ENCODE measurements around the gene MYRIP. TPM values are rescaled to one million over a fixed set of nuclear protein-coding genes. Genes with fewer than 3 reads are reported as not detected.
A peak's percentile ranks its signal among the peaks of the same experiment; 100 is the strongest.
"Not testable (repeated sequence)": the region's sequence is repeated elsewhere in the genome, so short reads cannot be mapped to it uniquely, and the experiment has no call there.

The MYRIP gene
- total RNA-seq, 1 experiment from 2014 or later: 0.11 TPM

- not testable (repeated sequence) for DNase-seq (ENCODE audit: low read depth)
Observed at GRCh38 chr3:40025892-40026291, 216.5 kb downstream of the MYRIP start.

- DNase-seq (ENCODE audit: low read depth): no peak
Observed at GRCh38 chr3:40035177-40035576, 225.8 kb downstream of the MYRIP start.

DNA sequence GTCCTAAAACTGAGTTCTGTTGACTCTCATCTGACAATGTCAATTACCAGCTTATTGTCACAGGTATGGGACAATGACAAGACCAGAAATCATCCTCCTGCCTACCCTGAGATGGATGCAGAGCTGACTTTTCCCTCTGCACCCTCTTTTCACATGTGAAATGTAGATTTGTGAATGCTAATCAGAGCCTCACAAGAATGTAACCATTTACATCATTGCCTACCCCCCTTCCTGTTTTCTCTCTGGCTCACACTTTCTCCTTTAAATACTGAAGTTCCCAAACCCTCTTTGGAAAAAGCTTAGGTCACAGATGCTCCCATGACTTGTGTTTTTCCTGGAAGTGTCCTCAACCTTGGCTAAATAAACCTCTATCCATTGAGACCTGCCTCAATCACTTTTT is 228.2 kb downstream of the MYRIP start:
- no peak for DNase-seq (ENCODE audit: low read depth)

GRCh38 chr3:40042752-40043443 is 233.5 kb downstream of the MYRIP start:
- no peak for DNase-seq (ENCODE audit: low read depth)

DNA sequence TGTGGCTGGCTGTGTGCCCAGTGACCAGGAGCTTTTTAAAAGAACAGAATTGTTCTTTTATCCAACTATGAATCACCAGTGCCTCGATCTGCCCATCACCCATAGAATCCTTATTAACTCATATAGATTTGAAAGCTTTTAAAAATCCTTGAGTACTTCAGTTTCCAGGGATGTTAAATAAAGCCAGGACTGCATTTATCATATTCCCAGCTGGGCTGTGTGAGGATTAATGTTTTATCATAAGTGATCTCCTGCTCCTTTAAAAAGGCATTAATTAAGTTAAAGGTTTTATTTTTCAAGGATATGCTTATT is 234.0 kb downstream of the MYRIP start:
- DNase-seq (ENCODE audit: low read depth): peak; percentile 48

DNA sequence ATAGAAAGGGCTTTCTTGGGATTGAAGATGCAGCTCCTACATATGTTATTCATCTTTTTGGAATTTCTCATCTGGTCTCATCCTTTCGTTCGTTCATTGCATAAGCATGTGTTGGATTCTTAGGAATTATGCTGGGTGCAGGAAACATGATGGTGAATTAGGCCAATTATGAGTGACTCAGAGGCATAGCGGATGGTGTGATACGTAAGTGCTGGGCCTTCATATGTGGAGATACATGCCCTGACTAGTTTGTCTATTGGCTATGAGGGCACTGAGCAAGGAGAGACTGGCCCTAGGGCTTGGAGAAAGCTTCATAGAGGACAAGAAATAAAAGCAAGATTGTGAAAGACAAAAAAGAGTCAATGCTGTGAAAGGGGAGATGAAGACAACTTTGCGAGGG is 235.1 kb downstream of the MYRIP start:
- peak; percentile 83 for DNase-seq (ENCODE audit: low read depth)

- no peak for DNase-seq (ENCODE audit: low read depth)
Observed at GRCh38 chr3:40045051-40045450, 235.6 kb downstream of the MYRIP start.

DNA sequence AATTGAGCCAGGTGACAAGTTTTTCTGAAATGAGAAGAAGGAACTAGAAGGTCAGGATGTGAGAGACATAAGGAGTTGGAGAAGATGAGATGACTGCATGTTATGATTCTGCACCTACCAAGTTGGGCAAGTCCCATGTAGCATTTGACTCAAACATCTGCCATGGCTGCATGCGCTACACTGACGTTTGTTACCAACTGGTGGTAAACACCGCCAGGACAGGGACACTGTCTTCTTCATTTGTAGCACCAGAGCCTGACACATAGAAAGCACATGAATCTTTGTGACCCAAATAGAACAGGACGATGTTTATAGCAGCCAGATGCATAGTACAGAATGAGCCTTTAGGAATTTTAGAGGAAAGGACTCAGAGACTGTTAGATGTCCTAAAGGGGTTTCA is 236.7 kb downstream of the MYRIP start:
- no peak for DNase-seq (ENCODE audit: low read depth)

- DNase-seq (ENCODE audit: low read depth): no peak
Observed at GRCh38 chr3:40047406-40047805, 238.0 kb downstream of the MYRIP start.

DNA sequence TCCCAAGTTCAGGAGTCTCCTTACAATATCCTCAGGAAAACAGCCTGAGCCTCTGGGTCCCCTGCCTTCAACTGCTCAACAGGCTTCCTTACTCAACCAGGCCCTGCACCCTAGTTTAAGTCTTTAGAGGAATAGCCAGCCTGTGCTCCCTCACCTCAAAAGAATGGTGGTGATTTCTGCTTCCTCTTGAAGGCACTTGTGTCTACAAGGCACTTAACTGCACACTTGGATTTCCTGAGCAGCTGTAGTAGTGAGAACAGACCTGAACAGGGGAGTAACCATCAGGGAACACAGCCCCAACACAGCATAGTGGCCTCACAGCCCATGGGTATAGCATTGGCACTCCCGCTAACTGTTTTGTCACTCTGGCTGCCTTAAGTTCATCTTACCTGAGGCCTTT is 244.3 kb downstream of the MYRIP start:
- DNase-seq (ENCODE audit: low read depth): no peak

DNA sequence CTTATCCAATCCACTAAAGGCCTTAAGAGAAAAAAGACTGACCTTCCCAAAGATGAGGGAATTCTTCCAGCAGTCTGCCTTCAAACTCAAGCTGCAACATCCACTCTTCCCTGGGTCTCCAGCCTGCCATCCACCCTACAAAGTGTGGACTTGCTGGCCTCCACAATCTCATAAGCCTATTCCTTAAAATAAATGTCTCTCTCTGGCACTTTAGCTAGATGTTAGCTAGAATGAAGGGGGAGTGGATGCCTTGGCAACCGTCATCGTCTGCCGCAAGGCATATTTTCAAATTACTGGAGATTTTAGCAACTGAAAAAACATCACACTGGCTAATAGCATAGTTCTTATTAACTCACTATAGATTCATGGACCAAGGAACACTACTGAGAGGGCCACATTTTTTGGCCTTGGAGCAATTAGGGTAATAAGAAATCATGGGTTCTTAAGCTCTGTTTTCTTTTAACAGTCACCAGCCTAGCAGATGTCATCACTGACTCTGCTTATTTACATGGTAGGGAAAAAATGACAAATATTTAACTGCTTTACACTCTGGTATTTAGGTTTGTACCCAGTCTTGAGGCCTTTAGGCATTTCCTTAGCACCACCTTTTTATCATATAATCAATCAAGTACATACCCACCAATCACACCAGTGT is 245.3 kb downstream of the MYRIP start:
- peak; percentile 51 for DNase-seq (ENCODE audit: low read depth)

DNA sequence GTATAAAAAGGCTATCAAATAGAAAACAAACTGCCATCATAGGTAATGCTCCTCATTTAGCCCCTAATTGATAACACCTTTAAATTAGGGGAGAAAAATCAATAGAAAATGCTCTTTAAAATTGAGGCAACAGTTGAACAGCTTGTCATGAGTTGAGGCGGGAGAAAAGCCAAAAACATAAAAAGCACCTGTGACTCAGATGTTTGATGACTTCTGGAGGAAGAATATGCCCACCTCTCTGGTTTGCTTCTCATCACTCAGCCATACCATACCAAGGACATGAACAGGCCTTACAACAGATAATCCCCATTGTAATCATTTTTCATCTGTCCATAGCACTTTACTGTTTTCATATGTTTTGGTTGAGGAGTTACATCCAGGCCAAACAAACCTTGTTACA is 246.0 kb downstream of the MYRIP start:
- no peak for DNase-seq (ENCODE audit: low read depth)

GRCh38 chr3:40055956-40056355 is 246.5 kb downstream of the MYRIP start:
- DNase-seq (ENCODE audit: low read depth): no peak

DNA sequence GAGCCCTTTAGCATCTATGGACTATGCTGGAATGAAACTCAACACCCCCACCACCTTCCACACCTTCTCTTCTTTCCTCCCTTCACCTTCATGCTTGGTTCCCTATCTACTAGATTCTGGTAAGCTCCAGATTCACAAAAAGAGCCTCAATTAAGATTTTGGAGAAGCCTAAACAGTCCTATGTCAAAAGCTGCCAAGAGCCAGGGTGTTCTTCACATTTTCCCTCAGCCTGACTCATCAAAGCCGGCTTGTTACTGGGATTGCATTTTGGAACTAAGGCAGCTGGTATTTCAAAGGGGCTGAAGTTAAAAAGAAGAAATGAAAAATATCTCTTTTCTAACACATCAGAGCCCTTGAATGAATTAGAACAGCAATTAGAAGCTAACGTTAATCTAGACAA is 247.7 kb downstream of the MYRIP start:
- peak; percentile 55 for DNase-seq (ENCODE audit: low read depth)

DNA sequence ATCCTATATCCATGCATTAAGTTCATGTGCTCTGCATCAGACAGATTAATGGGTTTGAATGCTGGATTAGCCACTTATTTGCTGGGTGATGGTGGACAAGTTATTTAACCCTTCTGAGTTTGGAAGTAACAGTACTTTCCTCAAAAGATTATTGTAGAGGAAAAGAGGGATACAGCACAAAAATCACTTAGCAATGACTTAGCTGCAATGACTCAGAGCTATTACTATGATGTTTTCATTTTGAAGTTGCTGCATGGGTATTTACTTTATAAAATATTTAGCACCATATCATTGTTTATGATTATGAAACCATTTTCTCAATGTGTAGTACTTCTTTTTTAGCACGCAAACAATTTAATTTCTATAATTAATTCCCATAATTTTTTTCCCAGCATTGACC is 248.4 kb downstream of the MYRIP start:
- DNase-seq (ENCODE audit: low read depth): no peak

GRCh38 chr3:40068636-40069035 is 259.2 kb downstream of the MYRIP start:
- no peak for DNase-seq (ENCODE audit: low read depth)

- DNase-seq (ENCODE audit: low read depth): no peak
Observed at GRCh38 chr3:40070816-40071215, 261.4 kb downstream of the MYRIP start.

DNA sequence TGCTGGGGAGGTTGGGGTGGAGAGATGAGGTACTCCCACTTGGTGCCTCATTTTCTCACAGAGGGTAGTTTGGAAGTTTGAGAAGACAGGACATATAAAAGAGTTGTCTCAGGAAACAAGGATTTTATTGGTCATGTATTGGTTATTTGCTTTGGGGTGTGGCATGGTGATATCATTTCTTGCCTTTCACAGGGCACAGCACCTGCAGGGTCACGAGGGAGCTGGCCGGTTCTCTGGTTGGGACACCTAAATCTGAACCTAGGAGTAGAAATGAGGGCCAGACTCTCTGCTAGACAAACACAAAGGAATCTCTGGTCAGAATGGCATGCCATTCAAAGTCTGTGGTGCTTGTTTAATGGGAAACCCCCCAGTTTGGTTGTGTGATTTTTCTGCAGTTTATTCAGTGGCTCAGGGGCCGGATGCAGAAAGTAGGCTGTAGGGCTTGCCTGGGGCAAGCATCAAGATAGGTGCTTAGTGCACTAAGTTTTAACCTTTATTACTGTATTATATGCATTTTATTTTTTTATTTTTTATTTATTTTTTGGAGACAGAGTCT is 262.4 kb downstream of the MYRIP start:
- no peak for DNase-seq (ENCODE audit: low read depth)

- no peak for DNase-seq (ENCODE audit: low read depth)
Observed at GRCh38 chr3:40073310-40074007, 264.1 kb downstream of the MYRIP start.

DNA sequence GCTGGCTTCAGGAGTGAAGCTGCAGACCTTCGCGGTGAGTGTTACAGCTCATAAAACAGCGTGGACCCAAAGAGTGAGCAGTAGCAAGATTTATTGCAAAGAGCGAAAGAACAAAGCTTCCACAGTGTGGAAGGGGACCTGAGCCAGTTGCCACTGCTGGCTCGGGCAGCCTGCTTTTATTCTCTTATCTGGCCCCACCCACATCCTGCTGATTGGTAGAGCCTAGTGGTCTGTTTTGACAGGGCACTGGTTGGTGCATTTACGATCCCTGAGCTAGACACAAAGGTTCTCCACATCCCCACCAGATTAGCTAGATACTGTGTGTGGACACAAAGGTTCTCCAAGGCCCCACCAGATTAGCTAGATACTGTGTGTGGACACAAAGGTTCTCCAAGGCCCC is 267.7 kb downstream of the MYRIP start:
- not testable (repeated sequence) for DNase-seq (ENCODE audit: low read depth)

DNA sequence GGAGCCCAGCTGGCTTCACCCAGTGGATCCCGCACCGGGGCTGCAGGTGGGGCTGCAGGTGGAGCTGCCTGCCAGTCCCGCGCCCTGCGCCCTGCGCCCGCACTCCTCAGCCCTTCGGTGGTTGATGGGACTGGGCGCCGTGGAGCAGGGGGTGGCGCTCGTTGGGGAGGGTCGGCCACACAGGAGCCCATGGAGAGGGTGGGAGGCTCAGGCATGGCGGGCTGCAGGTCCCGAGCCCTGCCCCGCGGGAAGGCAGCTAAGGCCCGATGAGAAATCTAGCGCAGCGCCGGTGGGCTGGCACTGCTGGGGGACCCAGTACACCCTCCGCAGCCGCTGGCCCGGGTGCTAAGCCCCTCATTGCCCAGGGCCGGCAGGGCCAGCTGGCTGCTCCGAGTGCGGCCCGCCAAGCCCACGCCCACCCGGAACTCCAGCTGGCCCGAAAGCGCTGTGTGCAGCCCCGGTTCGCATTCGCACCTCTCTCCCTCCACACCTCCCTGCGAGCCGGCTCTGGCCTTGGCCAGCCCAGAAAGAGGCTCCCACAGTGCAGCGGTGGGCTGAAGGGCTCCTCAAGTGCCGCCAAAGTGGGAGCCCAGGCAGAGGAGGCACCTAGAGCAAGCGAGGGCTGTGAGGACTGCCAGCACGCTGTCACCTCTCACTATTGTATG is 268.6 kb downstream of the MYRIP start:
- DNase-seq (ENCODE audit: low read depth): not testable (repeated sequence)

DNA sequence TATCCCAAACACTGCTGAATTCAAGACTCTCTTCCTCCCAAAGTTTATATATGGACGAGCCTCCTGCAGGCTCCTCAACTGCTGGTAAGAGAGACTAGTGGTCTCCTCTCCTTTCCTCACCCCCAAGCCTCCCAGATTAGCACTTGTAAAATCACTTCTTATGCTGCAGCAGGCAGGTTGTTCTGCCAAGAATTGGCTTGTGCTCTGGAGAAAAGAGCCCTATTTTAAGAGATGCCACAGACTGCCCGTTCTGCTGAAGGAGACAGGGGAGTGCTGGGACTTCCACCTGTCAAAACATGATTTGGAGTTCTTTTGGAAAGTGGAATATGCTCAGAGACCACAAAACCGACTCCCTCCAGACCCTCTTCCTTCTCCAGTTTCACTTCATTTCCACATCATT is 269.2 kb downstream of the MYRIP start:
- DNase-seq (ENCODE audit: low read depth): no peak

Measured in LHCN-M2 (cell line).